IMR-90 (cell line): Measurements from ENCODE around the gene COX11. TPM values are rescaled to one million over a fixed set of nuclear protein-coding genes. Genes with fewer than 3 reads are reported as not detected.

ENCODE experiments used
- ATAC-seq: fragments of 200-7000 bp; cut with Tn5 transposase; 2 replicates; pipeline ENCODE4 v1.9.1; 2020; ENCODE audit warnings: low read depth, mild to moderate bottlenecking, moderate library complexity
- BruUV-seq: library from RNA; stranded (reverse); fragments of 400-500 nt; replicated peaks from 2 replicates; lab custom pipeline; 2021; lab: Mats Ljungman, UMichigan
- CTCF ChIA-PET: fragments of 300-600 bp; formaldehyde crosslinking; extraction: SDS; loops from one replicate; lab custom pipeline; 2021; ENCODE audit warnings: antibody characterized with exemption; lab: Yijun Ruan, JAX
- POLR2A ChIA-PET: fragments of 300-600 bp; sonication (Branson Sonifier 250); formaldehyde crosslinking; loops from one replicate; lab custom pipeline; 2022; ENCODE audit warnings: antibody characterized with exemption; ENCODE audit not compliant: unreplicated experiment; lab: Charles Lee
- DNase-seq: peaks from one replicate; pipeline ENCODE4 v3.0.0; 2013
- H2AFZ ChIP-seq: replicated peaks from 2 replicates; pipeline ENCODE3; 2013; ENCODE audit warnings: low read length, mild to moderate bottlenecking; ENCODE audit not compliant: poor library complexity
- H2AK5ac ChIP-seq: 2 replicates; pipeline ENCODE4 v1.6.1; 2013; ENCODE audit warnings: low read depth, low read length, inconsistent platforms
- H2AK9ac ChIP-seq: replicated peaks from 2 replicates; pipeline ENCODE3; 2013; ENCODE audit warnings: mild to moderate bottlenecking, low read depth, low read length, moderate library complexity; ENCODE audit not compliant: poor library complexity
- H2BK120ac ChIP-seq: 2 replicates; pipeline ENCODE4 v1.6.1; 2013; ENCODE audit warnings: low read depth, low read length, inconsistent platforms
- H2BK15ac ChIP-seq: 3 replicates; pipeline ENCODE4 v1.6.1; 2013; ENCODE audit warnings: low read depth, low read length, inconsistent platforms
- H2BK20ac ChIP-seq: 2 replicates; pipeline ENCODE4 v1.6.1; 2013; ENCODE audit warnings: low read depth, mild to moderate bottlenecking, inconsistent platforms, low read length, moderate library complexity
- H2BK5ac ChIP-seq: 2 replicates; pipeline ENCODE4 v1.6.1; 2013; ENCODE audit warnings: mild to moderate bottlenecking, low read depth, low read length, inconsistent platforms; ENCODE audit not compliant: poor library complexity, severe bottlenecking
- H3K14ac ChIP-seq: replicated peaks from 2 replicates; pipeline ENCODE4 v1.6.1; 2013; ENCODE audit warnings: low read depth, low read length, inconsistent platforms
- H3K18ac ChIP-seq: 2 replicates; pipeline ENCODE4 v1.6.1; 2013; ENCODE audit warnings: low read depth, low read length, control low read depth
- H3K23ac ChIP-seq: 2 replicates; pipeline ENCODE4 v1.6.1; 2013; ENCODE audit warnings: low read depth, low read length, inconsistent platforms
- H3K27ac ChIP-seq: 2 replicates; pipeline ENCODE4 v1.5.1; 2013; ENCODE audit warnings: mild to moderate bottlenecking, control low read depth, low read length; ENCODE audit not compliant: insufficient read depth
- H3K27me3 ChIP-seq: 2 replicates; pipeline ENCODE4 v1.6.1; 2013; ENCODE audit warnings: low read length; ENCODE audit not compliant: control insufficient read depth, insufficient read depth
- H3K36me3 ChIP-seq: 2 replicates; pipeline ENCODE4 v1.6.1; 2013; ENCODE audit warnings: low read length, mixed read lengths; ENCODE audit not compliant: control insufficient read depth, insufficient read depth
- H3K4ac ChIP-seq: 2 replicates; pipeline ENCODE4 v1.6.1; 2013; ENCODE audit warnings: low read depth, low read length, inconsistent platforms
- H3K4me1 ChIP-seq: 2 replicates; pipeline ENCODE4 v1.6.1; 2013; ENCODE audit warnings: low read length, mixed read lengths; ENCODE audit not compliant: control insufficient read depth, insufficient read depth
- H3K4me2 ChIP-seq: 2 replicates; pipeline ENCODE4 v1.6.1; 2013; ENCODE audit warnings: low read depth, mild to moderate bottlenecking, control low read depth, low read length, moderate library complexity
- H3K4me3 ChIP-seq: 2 replicates; pipeline ENCODE4 v1.5.1; 2013; ENCODE audit warnings: low read depth, mild to moderate bottlenecking, control low read depth, low read length, moderate library complexity; ENCODE audit not compliant: insufficient read depth
- H3K56ac ChIP-seq: 2 replicates; pipeline ENCODE4 v1.6.1; 2013; ENCODE audit warnings: low read length, inconsistent platforms; ENCODE audit not compliant: insufficient read depth; ENCODE audit errors: extremely low read depth
- H3K79me1 ChIP-seq, 2 experiments: 2 replicates each; pipeline ENCODE4 v1.6.1; 2013; ENCODE audit warnings: low read length in 2 of 2, inconsistent platforms in 1 of 2, low read depth in 1 of 2
- H3K9ac ChIP-seq: 2 replicates; pipeline ENCODE4 v1.6.1; 2013; ENCODE audit warnings: low read depth, low read length, control low read depth
- H3K9me1 ChIP-seq: 2 replicates; pipeline ENCODE4 v1.6.1; 2013; ENCODE audit warnings: low read length, inconsistent platforms; ENCODE audit not compliant: insufficient read depth
- H3K9me3 ChIP-seq: 2 replicates; pipeline ENCODE4 v1.6.1; 2013; ENCODE audit warnings: low read length; ENCODE audit not compliant: control insufficient read depth, insufficient read depth
- H4K20me1 ChIP-seq: 2 replicates; pipeline ENCODE4 v1.6.1; 2013; ENCODE audit warnings: low read length, inconsistent platforms; ENCODE audit not compliant: insufficient read depth
- H4K5ac ChIP-seq: 2 replicates; pipeline ENCODE4 v1.6.1; 2013; ENCODE audit warnings: mild to moderate bottlenecking, low read depth, low read length, control low read depth
- H4K8ac ChIP-seq, 2 experiments: 2 replicates each; pipeline ENCODE4 v1.6.1; 2013; ENCODE audit warnings: low read depth in 2 of 2, low read length in 2 of 2, control low read depth in 1 of 2, inconsistent platforms in 1 of 2
- H4K91ac ChIP-seq: 2 replicates; pipeline ENCODE4 v1.6.1; 2013; ENCODE audit warnings: low read depth, low read length, inconsistent platforms; ENCODE audit not compliant: insufficient read depth
- BHLHE40 ChIP-seq: fragments of 150-350 bp; IDR thresholded peaks from 2 replicates; pipeline ENCODE4 v1.6.1; 2016; ENCODE audit warnings: mild to moderate bottlenecking, low read depth, low read length
- CEBPB ChIP-seq: IDR thresholded peaks from 2 replicates; pipeline ENCODE4 v1.6.1; 2012; ENCODE audit warnings: low read depth, low read length, improper control_type of control experiment
- CHD1 ChIP-seq: IDR thresholded peaks from 2 replicates; pipeline ENCODE4 v1.6.1; 2012; ENCODE audit warnings: low read depth, low read length, improper control_type of control experiment
- FOS ChIP-seq: fragments of 150-350 bp; IDR thresholded peaks from 2 replicates; pipeline ENCODE4 v1.6.1; 2016; ENCODE audit warnings: low read depth, low read length
- MAFK ChIP-seq: IDR thresholded peaks from 2 replicates; pipeline ENCODE4 v1.6.1; 2012; ENCODE audit warnings: low read depth, low read length, improper control_type of control experiment
- MAZ ChIP-seq: IDR thresholded peaks from 2 replicates; pipeline ENCODE4 v1.6.1; 2012; ENCODE audit warnings: low read depth, mild to moderate bottlenecking, low read length, improper control_type of control experiment, moderate library complexity, borderline replicate concordance
- MXI1 ChIP-seq: IDR thresholded peaks from 2 replicates; pipeline ENCODE4 v1.6.1; 2012; ENCODE audit warnings: low read depth, mild to moderate bottlenecking, low read length, moderate library complexity, borderline replicate concordance
- NFE2L2 ChIP-seq: fragments of 150-350 bp; IDR thresholded peaks from 2 replicates; pipeline ENCODE4 v1.6.1; 2016; ENCODE audit warnings: low read depth, mild to moderate bottlenecking, low read length
- POLR2A ChIP-seq: IDR thresholded peaks from 2 replicates; pipeline ENCODE4 v1.6.1; 2012; ENCODE audit warnings: mild to moderate bottlenecking, low read depth, low read length
- RAD21 ChIP-seq: IDR thresholded peaks from 2 replicates; pipeline ENCODE4 v1.6.1; 2012; ENCODE audit warnings: low read length, improper control_type of control experiment
- RCOR1 ChIP-seq: IDR thresholded peaks from 2 replicates; pipeline ENCODE4 v1.6.1; 2012; ENCODE audit warnings: mild to moderate bottlenecking, low read length, improper control_type of control experiment; ENCODE audit not compliant: insufficient replicate concordance
- RFX5 ChIP-seq: IDR thresholded peaks from 2 replicates; pipeline ENCODE4 v1.8.0; 2012; ENCODE audit warnings: low read depth, mild to moderate bottlenecking, low read length, moderate library complexity
- SMC3 ChIP-seq: fragments of 150-350 bp; IDR thresholded peaks from 2 replicates; pipeline ENCODE4 v1.6.1; 2016; ENCODE audit warnings: low read depth, mild to moderate bottlenecking, antibody characterized with exemption, low read length, moderate library complexity
- WGBS, 2 experiments: methylation state at CpG; one replicate each; pipeline versions ENCODE4 v1.1.5 to v1.1.7; 2013; ENCODE audit warnings: missing lambda C conversion rate in 2 of 2; ENCODE audit not compliant: insufficient read length in 1 of 2; ENCODE audit errors: extremely low coverage in 2 of 2; 5-methylcytosine and 5-hydroxymethylcytosine counted together
- dilution Hi-C: fragments of 300-500 bp; cut with HindIII; formaldehyde crosslinking; loops from one replicate; pipeline ENCODE4 v1.14.3; 2018; ENCODE audit warnings: low sequenced_read_pairs; ENCODE audit not compliant: unreplicated experiment
- in situ Hi-C: fragments of 300-500 bp; cut with MboI; formaldehyde crosslinking; loops from 3 replicates; pipeline ENCODE4 v1.14.3; 2019; ENCODE audit warnings: low sequenced_read_pairs, inconsistent platforms, mixed read lengths
- intact Hi-C: fragments of 100-400 bp; cut with micrococcal nuclease; formaldehyde crosslinking; loops from 2 replicates; pipeline ENCODE4 v1.10.0; 2022
- polyA plus RNA-seq, 3 experiments: library from polyadenylated mRNA; depleted of rRNA; stranded (reverse); fragments of >200 nt; gene quantifications; 2 replicates each; pipeline ENCODE4 v1.2.3, GENCODE V29; 2012; ENCODE audit warnings: low replicate concordance in 1 of 3
- total RNA-seq: library from RNA; depleted of rRNA; stranded (reverse); fragments of >200 nt; gene quantifications from 2 replicates; pipeline ENCODE4 v1.2.3, GENCODE V29; 2012
- TF ChIP-seq, protein P1 (sequence below): fragments of 150-350 bp; IDR thresholded peaks from 2 replicates; pipeline ENCODE4 v1.6.1; 2016; ENCODE audit warnings: low read depth, mild to moderate bottlenecking, low read length, moderate library complexity, borderline replicate concordance
- TF ChIP-seq, protein P2 (sequence below): conservative IDR thresholded peaks from 2 replicates; pipeline ENCODE4 v1.5.1; 2012; ENCODE audit warnings: mild to moderate bottlenecking, low read depth, low read length, improper control_type of control experiment
- TF ChIP-seq, protein P3 (sequence below): fragments of 150-350 bp; IDR thresholded peaks from 2 replicates; pipeline ENCODE4 v1.6.1; 2017; ENCODE audit warnings: mild to moderate bottlenecking, antibody characterized with exemption, low read length, low read depth

The COX11 gene
- total and polyA plus RNA-seq, 2 of the 4 experiments (the other 2 are of a cell fraction): 23.6 to 29.4 TPM

DNA sequence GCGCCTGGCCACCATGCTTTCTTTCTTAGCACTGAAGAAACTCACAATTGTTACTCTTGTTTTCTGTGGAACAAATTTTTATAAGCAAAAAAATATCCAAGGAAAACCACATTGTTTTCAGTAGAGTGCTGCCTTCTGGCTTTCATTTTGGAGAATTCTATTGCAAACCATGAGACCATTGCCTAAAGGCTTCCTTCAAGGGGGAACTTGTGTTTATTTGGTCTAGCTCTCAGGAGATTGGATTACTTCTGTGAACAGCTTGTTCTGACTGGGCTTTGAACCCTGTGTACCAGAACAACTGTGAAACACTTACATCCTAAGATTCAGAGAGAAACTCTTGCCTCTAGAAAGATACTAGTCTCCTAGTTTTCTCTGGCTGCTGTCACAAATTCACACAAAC lies 35.7 kb downstream of the COX11 start:
- H4K91ac ChIP-seq: no peak overlapping the region
- no peaks in the 10 kb centered on the region for H3K9me3 ChIP-seq
- no peaks in the 10 kb centered on the region for H3K79me1 ChIP-seq
- H3K18ac ChIP-seq: no peak overlapping the region
- no peak overlapping the region for H3K14ac ChIP-seq
- H3K4ac ChIP-seq: no peak overlapping the region
- H2AK9ac ChIP-seq: no peak overlapping the region
- H2BK15ac ChIP-seq: no peak overlapping the region
- no peak overlapping the region for H3K4me2 ChIP-seq
- H4K20me1 ChIP-seq: no peaks in the 10 kb centered on the region
- no peak overlapping the region for H4K5ac ChIP-seq
- H3K27ac ChIP-seq: no peak overlapping the region
- no peak overlapping the region for H2AFZ ChIP-seq
- H3K4me1 ChIP-seq: no peaks in the 10 kb centered on the region
- no CpG with 5 or more reads among the region's 1 CpG for WGBS, 2 experiments
- POLR2A ChIA-PET: no interaction called here
- CTCF ChIA-PET: interaction anchor here (0.9 kb wide), 1 partner anchor 14 kb away, joined by 3 read pairs; no protein-coding TSS in a partner anchor
- peaks cover 8% of the 10 kb centered on the region for H3K36me3 ChIP-seq
- H2BK120ac ChIP-seq: no peak overlapping the region
- no peaks in the 10 kb centered on the region for H3K9me1 ChIP-seq
- TF ChIP-seq BHLHE40 (no peak), MAFK (no peak), POLR2A (no peak), CEBPB (no peak), NFE2L2 (no peak), FOS (no peak), RAD21 (no peak), MAZ (no peak), RCOR1 (no peak), CHD1 (no peak), SMC3 (no peak), RFX5 (no peak), MXI1 (no peak)
- TF ChIP-seq, protein P1, sequence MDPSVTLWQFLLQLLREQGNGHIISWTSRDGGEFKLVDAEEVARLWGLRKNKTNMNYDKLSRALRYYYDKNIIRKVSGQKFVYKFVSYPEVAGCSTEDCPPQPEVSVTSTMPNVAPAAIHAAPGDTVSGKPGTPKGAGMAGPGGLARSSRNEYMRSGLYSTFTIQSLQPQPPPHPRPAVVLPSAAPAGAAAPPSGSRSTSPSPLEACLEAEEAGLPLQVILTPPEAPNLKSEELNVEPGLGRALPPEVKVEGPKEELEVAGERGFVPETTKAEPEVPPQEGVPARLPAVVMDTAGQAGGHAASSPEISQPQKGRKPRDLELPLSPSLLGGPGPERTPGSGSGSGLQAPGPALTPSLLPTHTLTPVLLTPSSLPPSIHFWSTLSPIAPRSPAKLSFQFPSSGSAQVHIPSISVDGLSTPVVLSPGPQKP: no peak
- TF ChIP-seq, protein P2, sequence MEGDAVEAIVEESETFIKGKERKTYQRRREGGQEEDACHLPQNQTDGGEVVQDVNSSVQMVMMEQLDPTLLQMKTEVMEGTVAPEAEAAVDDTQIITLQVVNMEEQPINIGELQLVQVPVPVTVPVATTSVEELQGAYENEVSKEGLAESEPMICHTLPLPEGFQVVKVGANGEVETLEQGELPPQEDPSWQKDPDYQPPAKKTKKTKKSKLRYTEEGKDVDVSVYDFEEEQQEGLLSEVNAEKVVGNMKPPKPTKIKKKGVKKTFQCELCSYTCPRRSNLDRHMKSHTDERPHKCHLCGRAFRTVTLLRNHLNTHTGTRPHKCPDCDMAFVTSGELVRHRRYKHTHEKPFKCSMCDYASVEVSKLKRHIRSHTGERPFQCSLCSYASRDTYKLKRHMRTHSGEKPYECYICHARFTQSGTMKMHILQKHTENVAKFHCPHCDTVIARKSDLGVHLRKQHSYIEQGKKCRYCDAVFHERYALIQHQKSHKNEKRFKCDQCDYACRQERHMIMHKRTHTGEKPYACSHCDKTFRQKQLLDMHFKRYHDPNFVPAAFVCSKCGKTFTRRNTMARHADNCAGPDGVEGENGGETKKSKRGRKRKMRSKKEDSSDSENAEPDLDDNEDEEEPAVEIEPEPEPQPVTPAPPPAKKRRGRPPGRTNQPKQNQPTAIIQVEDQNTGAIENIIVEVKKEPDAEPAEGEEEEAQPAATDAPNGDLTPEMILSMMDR: no peak
- TF ChIP-seq, protein P3, sequence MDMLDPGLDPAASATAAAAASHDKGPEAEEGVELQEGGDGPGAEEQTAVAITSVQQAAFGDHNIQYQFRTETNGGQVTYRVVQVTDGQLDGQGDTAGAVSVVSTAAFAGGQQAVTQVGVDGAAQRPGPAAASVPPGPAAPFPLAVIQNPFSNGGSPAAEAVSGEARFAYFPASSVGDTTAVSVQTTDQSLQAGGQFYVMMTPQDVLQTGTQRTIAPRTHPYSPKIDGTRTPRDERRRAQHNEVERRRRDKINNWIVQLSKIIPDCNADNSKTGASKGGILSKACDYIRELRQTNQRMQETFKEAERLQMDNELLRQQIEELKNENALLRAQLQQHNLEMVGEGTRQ: no peak
- no peak overlapping the region for H3K4me3 ChIP-seq
- ATAC-seq (peak; percentile 37), DNase-seq (peak; percentile 11)
- H3K23ac ChIP-seq: no peak overlapping the region
- in situ Hi-C loops (no loop called here), intact Hi-C loops (no loop called here), dilution Hi-C loops (no loop called here)
- no peak overlapping the region for H2BK20ac ChIP-seq
- H4K8ac ChIP-seq: no peak overlapping the region
- no peaks in the 10 kb centered on the region for H3K27me3 ChIP-seq
- H2AK5ac ChIP-seq: no peak overlapping the region
- H3K56ac ChIP-seq: no peak overlapping the region
- no peak overlapping the region for H2BK5ac ChIP-seq
- no TSS peak for BruUV-seq
- H3K9ac ChIP-seq: no peak overlapping the region
